H9 (cell line): ENCODE measurements around the gene MB21D2. TPM values are rescaled to one million over a fixed set of nuclear protein-coding genes. Genes with fewer than 3 reads are reported as not detected.

Source experiments
- DNase-seq: peaks from one replicate; pipeline ENCODE4 v3.0.0-alpha.2; 2017
- H2AFZ ChIP-seq: one replicate; pipeline ENCODE4 v1.6.1; 2013; ENCODE audit warnings: mild to moderate bottlenecking, low read length, control low read depth, moderate library complexity
- H2AK5ac ChIP-seq: 2 replicates; pipeline ENCODE4 v1.6.1; 2013; ENCODE audit warnings: low read length, control low read depth, mixed read lengths; ENCODE audit not compliant: insufficient read length
- H2BK120ac ChIP-seq: one replicate; pipeline ENCODE4 v1.6.1; 2013; ENCODE audit warnings: low read depth, mild to moderate bottlenecking, low read length, control low read depth, inconsistent platforms; ENCODE audit not compliant: poor library complexity, severe bottlenecking
- H2BK12ac ChIP-seq: 2 replicates; pipeline ENCODE4 v1.6.1; 2013; ENCODE audit warnings: low read length, control low read depth, mixed read lengths, low read depth; ENCODE audit not compliant: insufficient read length
- H2BK15ac ChIP-seq: 2 replicates; pipeline ENCODE4 v1.6.1; 2013; ENCODE audit warnings: low read depth, low read length, control low read depth
- H2BK20ac ChIP-seq: one replicate; pipeline ENCODE4 v1.6.1; 2013; ENCODE audit warnings: low read depth, mild to moderate bottlenecking, low read length, control low read depth, inconsistent platforms; ENCODE audit not compliant: poor library complexity, severe bottlenecking
- H2BK5ac ChIP-seq: 2 replicates; pipeline ENCODE4 v1.6.1; 2013; ENCODE audit warnings: low read length, control low read depth, mixed read lengths; ENCODE audit not compliant: insufficient read length
- H3K14ac ChIP-seq: 2 replicates; pipeline ENCODE4 v1.6.1; 2013; ENCODE audit warnings: low read length, control low read depth; ENCODE audit not compliant: insufficient read depth
- H3K18ac ChIP-seq: 2 replicates; pipeline ENCODE4 v1.6.1; 2013; ENCODE audit warnings: low read depth, mild to moderate bottlenecking, mixed read lengths, low read length, control low read depth; ENCODE audit not compliant: insufficient read length
- H3K23ac ChIP-seq: 2 replicates; pipeline ENCODE4 v1.6.1; 2013; ENCODE audit warnings: low read length, control low read depth, mixed read lengths, low read depth; ENCODE audit not compliant: insufficient read length
- H3K23me2 ChIP-seq: 2 replicates; pipeline ENCODE4 v1.6.1; 2013; ENCODE audit warnings: low read depth, mild to moderate bottlenecking, mixed read lengths, low read length, control low read depth; ENCODE audit not compliant: insufficient read length, poor library complexity, severe bottlenecking
- H3K27ac ChIP-seq: 2 replicates; pipeline ENCODE4 v1.5.1; 2013; ENCODE audit warnings: low read length, control low read depth, mixed read lengths, low read depth; ENCODE audit not compliant: insufficient read length
- H3K27me3 ChIP-seq: 2 replicates; pipeline ENCODE4 v1.6.1; 2013; ENCODE audit warnings: low read length, control low read depth, inconsistent platforms; ENCODE audit not compliant: insufficient read depth
- H3K4ac ChIP-seq: 2 replicates; pipeline ENCODE4 v1.6.1; 2013; ENCODE audit warnings: low read depth, mild to moderate bottlenecking, control low read depth, inconsistent platforms, low read length, moderate library complexity
- H3K4me1 ChIP-seq: 2 replicates; pipeline ENCODE4 v1.6.1; 2013; ENCODE audit warnings: low read length, control low read depth, inconsistent platforms; ENCODE audit not compliant: insufficient read depth
- H3K4me2 ChIP-seq: 2 replicates; pipeline ENCODE4 v1.6.1; 2013; ENCODE audit warnings: low read length, control low read depth, mixed read lengths; ENCODE audit not compliant: insufficient read length, insufficient read depth
- H3K56ac ChIP-seq: 2 replicates; pipeline ENCODE4 v1.6.1; 2013; ENCODE audit warnings: low read depth, mild to moderate bottlenecking, mixed read lengths, low read length, control low read depth; ENCODE audit not compliant: insufficient read length
- H3K79me1 ChIP-seq: 2 replicates; pipeline ENCODE4 v1.6.1; 2013; ENCODE audit warnings: low read depth, mild to moderate bottlenecking, moderate library complexity, low read length, control low read depth, inconsistent platforms; ENCODE audit not compliant: insufficient read depth, poor library complexity, severe bottlenecking
- H3K79me2 ChIP-seq: 2 replicates; pipeline ENCODE4 v1.6.1; 2013; ENCODE audit warnings: low read length, control low read depth, inconsistent platforms; ENCODE audit not compliant: insufficient read depth
- H3K9ac ChIP-seq: 2 replicates; pipeline ENCODE4 v1.6.1; 2013; ENCODE audit warnings: low read length, control low read depth, mixed read lengths; ENCODE audit not compliant: insufficient read length; ENCODE audit errors: extremely low read depth
- H3K9me3 ChIP-seq: one replicate; pipeline ENCODE4 v1.6.1; 2013; ENCODE audit warnings: low read depth, low read length, inconsistent platforms; ENCODE audit not compliant: control insufficient read depth
- H3T11ph ChIP-seq: one replicate; pipeline ENCODE4 v1.6.1; 2013; ENCODE audit warnings: mild to moderate bottlenecking, low read length, control low read depth, inconsistent platforms
- H4K20me1 ChIP-seq: one replicate; pipeline ENCODE4 v1.6.1; 2013; ENCODE audit not compliant: control insufficient read depth, insufficient read length, insufficient read depth
- H4K5ac ChIP-seq: 2 replicates; pipeline ENCODE4 v1.6.1; 2013; ENCODE audit warnings: low read depth, mild to moderate bottlenecking, mixed read lengths, low read length, control low read depth; ENCODE audit not compliant: insufficient read length
- H4K8ac ChIP-seq: replicated peaks from 2 replicates; pipeline ENCODE4 v1.6.1; 2013; ENCODE audit warnings: low read length, control low read depth, mixed read lengths, low read depth; ENCODE audit not compliant: insufficient read length
- H4K91ac ChIP-seq: 2 replicates; pipeline ENCODE4 v1.6.1; 2013; ENCODE audit warnings: low read depth, mild to moderate bottlenecking, moderate library complexity, mixed read lengths, low read length, control low read depth; ENCODE audit not compliant: insufficient read length
- H3K27ac Mint-ChIP-seq, 3 experiments: 2 replicates in 2 of 3; 3 replicates in 1 of 3; pipeline ENCODE4 v1.8.0; 2020 to 2021; ENCODE audit warnings: mixed read lengths in 3 of 3, mild to moderate bottlenecking in 1 of 3, moderate library complexity in 1 of 3
- H3K27me3 Mint-ChIP-seq: 2 replicates; pipeline ENCODE4 v1.8.0; 2021; ENCODE audit warnings: low read depth, mild to moderate bottlenecking, moderate library complexity, mixed read lengths
- H3K36me3 Mint-ChIP-seq, 3 experiments: 2 replicates in 2 of 3; 3 replicates in 1 of 3; pipeline ENCODE4 v1.8.0; 2020 to 2021; ENCODE audit warnings: low read depth in 3 of 3, mixed read lengths in 3 of 3; ENCODE audit not compliant: insufficient read depth in 1 of 3
- H3K4me1 Mint-ChIP-seq, 2 experiments: 2 replicates each; pipeline ENCODE4 v1.8.0; 2020; ENCODE audit warnings: mixed read lengths in 2 of 2
- H3K4me3 Mint-ChIP-seq, 2 experiments: 2 replicates in 1 of 2; 3 replicates in 1 of 2; pipeline ENCODE4 v1.8.0; 2020 to 2021; ENCODE audit warnings: mild to moderate bottlenecking in 2 of 2, mixed read lengths in 2 of 2, moderate library complexity in 1 of 2
- H3K9me3 Mint-ChIP-seq, 2 experiments: 2 replicates in 1 of 2; 3 replicates in 1 of 2; pipeline ENCODE4 v1.8.0; 2020; ENCODE audit warnings: mild to moderate bottlenecking in 2 of 2, mixed read lengths in 2 of 2, moderate library complexity in 1 of 2
- CTCF ChIP-seq: fragments of 200-600 bp; sonication (generic); conservative IDR thresholded peaks from 3 replicates; pipeline ENCODE4 v1.8.0; 2021; ENCODE audit warnings: antibody characterized with exemption, mild to moderate bottlenecking
- WGBS: extraction: QIAGEN DNeasy Blood & Tissue Kit; methylation state at CpG from one replicate; pipeline ENCODE4 v1.1.7; 2013; ENCODE audit warnings: missing lambda C conversion rate, low lambda C conversion rate, mixed read lengths; ENCODE audit not compliant: insufficient read length; ENCODE audit errors: extremely low coverage; 5-methylcytosine and 5-hydroxymethylcytosine counted together
- total RNA-seq: library from RNA; stranded (reverse); gene quantifications from 2 replicates; pipeline ENCODE4 v1.2.1, GENCODE V29; 2021

MB21D2 gene
- total RNA-seq, 1 experiment from 2014 or later, result 19.1 TPM

- H3K18ac ChIP-seq, result no peak overlapping the region
- H3K4me1 Mint-ChIP-seq, result no peaks in the 10 kb centered on the region
- H3K9me3 ChIP-seq, result no peaks in the 10 kb centered on the region
- H3T11ph ChIP-seq, result no peak overlapping the region
- no peak overlapping the region for H3K4me2 ChIP-seq
- H2BK20ac ChIP-seq, result no peak overlapping the region
- H2BK15ac ChIP-seq, result no peak overlapping the region
- no peaks in the 10 kb centered on the region for H3K79me2 ChIP-seq
- no peak overlapping the region for H2AK5ac ChIP-seq
- H3K27me3 ChIP-seq, result no peaks in the 10 kb centered on the region; the same call in 1 of the 2 replicates
- H4K91ac ChIP-seq, result no peak overlapping the region
- H3K27me3 Mint-ChIP-seq, result no peaks in the 10 kb centered on the region; the same call in 1 of the 2 replicates
- no peak overlapping the region for H3K4ac ChIP-seq
- H3K4me1 ChIP-seq, result no peaks in the 10 kb centered on the region
- no peak overlapping the region for H2AFZ ChIP-seq
- H2BK12ac ChIP-seq, result no peak overlapping the region
- no peak overlapping the region for H4K8ac ChIP-seq
- no peak overlapping the region for H3K56ac ChIP-seq
- no peaks in the 10 kb centered on the region for H3K79me1 ChIP-seq
- H3K23me2 ChIP-seq, result no peaks in the 10 kb centered on the region
- H2BK5ac ChIP-seq, result no peak overlapping the region
- no peaks in the 10 kb centered on the region for H4K20me1 ChIP-seq
- H3K14ac ChIP-seq, result no peak overlapping the region
- no peak overlapping the region for H4K5ac ChIP-seq
- H3K9me3 Mint-ChIP-seq, result no peaks in the 10 kb centered on the region
- H3K9ac ChIP-seq, result no peak overlapping the region
- no CpG with 5 or more reads among the region's 4 CpGs for WGBS
- H3K27ac Mint-ChIP-seq, result no peak overlapping the region
- no peak overlapping the region for H2BK120ac ChIP-seq
- H3K27ac ChIP-seq, result no peak overlapping the region
- no peak overlapping the region for H3K4me3 Mint-ChIP-seq
- no peak for DNase-seq
- H3K23ac ChIP-seq, result no peak overlapping the region
- no peak for TF ChIP-seq CTCF
- no peaks in the 10 kb centered on the region; a peak in 2 of 7 replicates for H3K36me3 Mint-ChIP-seq
These were observed 16.3 kb upstream of the MB21D2 start for GRCh38 chr3:192933779-192934460.
